Endodermal cell (in vitro differentiated cells): Measurements from ENCODE around the gene ITK. TPM values are rescaled to one million over a fixed set of nuclear protein-coding genes. Genes with fewer than 3 reads are reported as not detected.

ENCODE experiments used
- DNase-seq: peaks from one replicate; pipeline ENCODE4 v3.0.0-alpha.2; 2017
- H3K27ac ChIP-seq: 2 replicates; pipeline ENCODE4 v1.5.1; 2013; ENCODE audit warnings: mild to moderate bottlenecking, low read depth, low read length, moderate library complexity
- H3K27me3 ChIP-seq: 2 replicates; pipeline ENCODE4 v1.6.1; 2013; ENCODE audit warnings: mild to moderate bottlenecking, low read length, moderate library complexity; ENCODE audit not compliant: insufficient read depth, control insufficient read depth, poor library complexity, severe bottlenecking
- H3K36me3 ChIP-seq: 2 replicates; pipeline ENCODE4 v1.7.0; 2013; ENCODE audit warnings: mild to moderate bottlenecking, low read length, moderate library complexity; ENCODE audit not compliant: control insufficient read depth, insufficient read depth
- H3K4me1 ChIP-seq: one replicate; pipeline ENCODE4 v1.7.0; 2013; ENCODE audit warnings: low read length; ENCODE audit not compliant: control insufficient read depth, insufficient read depth
- H3K4me3 ChIP-seq: 2 replicates; pipeline ENCODE4 v1.5.1; 2013; ENCODE audit warnings: mild to moderate bottlenecking, low read length, moderate library complexity
- H3K9ac ChIP-seq: 2 replicates; pipeline ENCODE4 v1.6.1; 2013; ENCODE audit warnings: mild to moderate bottlenecking, low read length, moderate library complexity; ENCODE audit not compliant: poor library complexity, severe bottlenecking; ENCODE audit errors: extremely low read depth
- H3K9me3 ChIP-seq: 2 replicates; pipeline ENCODE4 v1.6.1; 2013; ENCODE audit warnings: mild to moderate bottlenecking, low read length, moderate library complexity; ENCODE audit not compliant: control insufficient read depth
- H3K27ac Mint-ChIP-seq: 2 replicates; pipeline ENCODE4 v1.8.0; 2020; ENCODE audit warnings: mixed read lengths
- H3K27me3 Mint-ChIP-seq: 2 replicates; pipeline ENCODE4 v1.8.0; 2021; ENCODE audit warnings: mild to moderate bottlenecking, mixed read lengths; ENCODE audit not compliant: insufficient read depth
- H3K36me3 Mint-ChIP-seq: 2 replicates; pipeline ENCODE4 v1.8.0; 2020; ENCODE audit warnings: low read depth, mixed read lengths
- H3K4me1 Mint-ChIP-seq: 2 replicates; pipeline ENCODE4 v1.8.0; 2020; ENCODE audit warnings: mixed read lengths
- H3K4me3 Mint-ChIP-seq: 2 replicates; pipeline ENCODE4 v1.8.0; 2020; ENCODE audit warnings: mild to moderate bottlenecking, moderate library complexity, mixed read lengths
- H3K9me3 Mint-ChIP-seq: 2 replicates; pipeline ENCODE4 v1.8.0; 2020; ENCODE audit warnings: mild to moderate bottlenecking, mixed read lengths
- WGBS, 2 experiments: methylation state at CpG; one replicate each; pipeline versions ENCODE4 v1.1.5 to v1.1.7; 2013; ENCODE audit warnings: missing lambda C conversion rate in 2 of 2, mixed read lengths in 1 of 2; ENCODE audit not compliant: insufficient coverage in 1 of 2, insufficient read length in 1 of 2; 5-methylcytosine and 5-hydroxymethylcytosine counted together
- total RNA-seq, 2 donors: library from RNA; stranded (reverse); fragmentation: NEBNext Ultra II Directional in 1 of 2; extraction: Animal tissue kit (Norgen Biotek cat#: 25700) in 1 of 2; gene quantifications; 2 replicates in 1 of 2; 3 replicates in 1 of 2; pipeline ENCODE4 v1.2.1, GENCODE V29; 2021
- TF ChIP-seq, protein P1 (sequence below): fragments of 200-600 bp; sonication (generic); conservative IDR thresholded peaks from 2 replicates; pipeline ENCODE4 v1.5.0; 2021; ENCODE audit warnings: antibody characterized with exemption, mild to moderate bottlenecking

ITK gene
- total RNA-seq, 2 donors from 2014 or later: 0.31 to 0.38 TPM

DNA sequence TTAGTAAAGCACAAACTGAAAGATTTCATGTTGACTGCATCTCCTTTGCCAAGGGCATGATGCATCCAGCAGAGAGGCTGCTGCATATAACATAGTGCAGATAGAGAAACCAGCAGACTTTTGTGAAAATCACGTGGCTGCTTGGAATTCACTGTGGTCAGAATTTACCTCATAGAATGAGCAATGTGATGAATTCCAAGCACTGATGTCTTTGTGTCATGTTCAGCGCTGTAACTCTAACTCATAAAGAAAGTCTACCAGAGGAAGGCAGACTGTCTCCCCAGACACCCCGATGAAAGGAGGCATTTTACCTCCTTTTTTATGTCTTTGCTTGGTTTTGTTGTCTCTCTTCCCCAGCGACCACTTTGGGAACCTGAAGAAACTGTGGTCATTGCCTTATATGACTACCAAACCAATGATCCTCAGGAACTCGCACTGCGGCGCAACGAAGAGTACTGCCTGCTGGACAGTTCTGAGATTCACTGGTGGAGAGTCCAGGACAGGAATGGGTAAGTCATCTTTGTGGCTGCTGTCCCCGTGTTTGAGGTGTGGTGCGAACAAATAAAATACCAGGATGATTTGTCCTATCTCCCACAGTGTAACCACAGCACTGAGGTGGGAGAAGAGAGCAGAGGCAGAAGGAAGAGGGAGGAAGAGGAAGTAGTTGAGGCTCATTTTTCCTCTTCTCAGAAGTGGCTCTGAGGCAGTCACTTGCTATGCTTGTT lies 42.0 kb downstream of the ITK start:
- TF ChIP-seq, protein P1, sequence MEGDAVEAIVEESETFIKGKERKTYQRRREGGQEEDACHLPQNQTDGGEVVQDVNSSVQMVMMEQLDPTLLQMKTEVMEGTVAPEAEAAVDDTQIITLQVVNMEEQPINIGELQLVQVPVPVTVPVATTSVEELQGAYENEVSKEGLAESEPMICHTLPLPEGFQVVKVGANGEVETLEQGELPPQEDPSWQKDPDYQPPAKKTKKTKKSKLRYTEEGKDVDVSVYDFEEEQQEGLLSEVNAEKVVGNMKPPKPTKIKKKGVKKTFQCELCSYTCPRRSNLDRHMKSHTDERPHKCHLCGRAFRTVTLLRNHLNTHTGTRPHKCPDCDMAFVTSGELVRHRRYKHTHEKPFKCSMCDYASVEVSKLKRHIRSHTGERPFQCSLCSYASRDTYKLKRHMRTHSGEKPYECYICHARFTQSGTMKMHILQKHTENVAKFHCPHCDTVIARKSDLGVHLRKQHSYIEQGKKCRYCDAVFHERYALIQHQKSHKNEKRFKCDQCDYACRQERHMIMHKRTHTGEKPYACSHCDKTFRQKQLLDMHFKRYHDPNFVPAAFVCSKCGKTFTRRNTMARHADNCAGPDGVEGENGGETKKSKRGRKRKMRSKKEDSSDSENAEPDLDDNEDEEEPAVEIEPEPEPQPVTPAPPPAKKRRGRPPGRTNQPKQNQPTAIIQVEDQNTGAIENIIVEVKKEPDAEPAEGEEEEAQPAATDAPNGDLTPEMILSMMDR: no peak
- DNase-seq: no peak
- no peak overlapping the region for H3K9ac ChIP-seq
- no peak overlapping the region for H3K4me3 Mint-ChIP-seq
- H3K4me1 Mint-ChIP-seq: no peaks in the 10 kb centered on the region
- H3K27me3 Mint-ChIP-seq: no peaks in the 10 kb centered on the region
- no peaks in the 10 kb centered on the region for H3K4me1 ChIP-seq
- no peak overlapping the region for H3K4me3 ChIP-seq
- no peaks in the 10 kb centered on the region for H3K9me3 Mint-ChIP-seq
- H3K27ac ChIP-seq: no peak overlapping the region
- H3K27ac Mint-ChIP-seq: no peak overlapping the region
- WGBS, 2 experiments: 93 to 94% methylated on average over 10 of the region's 10 CpGs
- H3K9me3 ChIP-seq: no peaks in the 10 kb centered on the region
- no peaks in the 10 kb centered on the region for H3K27me3 ChIP-seq
- H3K36me3 ChIP-seq: no peaks in the 10 kb centered on the region
- H3K36me3 Mint-ChIP-seq: no peaks in the 10 kb centered on the region

DNA sequence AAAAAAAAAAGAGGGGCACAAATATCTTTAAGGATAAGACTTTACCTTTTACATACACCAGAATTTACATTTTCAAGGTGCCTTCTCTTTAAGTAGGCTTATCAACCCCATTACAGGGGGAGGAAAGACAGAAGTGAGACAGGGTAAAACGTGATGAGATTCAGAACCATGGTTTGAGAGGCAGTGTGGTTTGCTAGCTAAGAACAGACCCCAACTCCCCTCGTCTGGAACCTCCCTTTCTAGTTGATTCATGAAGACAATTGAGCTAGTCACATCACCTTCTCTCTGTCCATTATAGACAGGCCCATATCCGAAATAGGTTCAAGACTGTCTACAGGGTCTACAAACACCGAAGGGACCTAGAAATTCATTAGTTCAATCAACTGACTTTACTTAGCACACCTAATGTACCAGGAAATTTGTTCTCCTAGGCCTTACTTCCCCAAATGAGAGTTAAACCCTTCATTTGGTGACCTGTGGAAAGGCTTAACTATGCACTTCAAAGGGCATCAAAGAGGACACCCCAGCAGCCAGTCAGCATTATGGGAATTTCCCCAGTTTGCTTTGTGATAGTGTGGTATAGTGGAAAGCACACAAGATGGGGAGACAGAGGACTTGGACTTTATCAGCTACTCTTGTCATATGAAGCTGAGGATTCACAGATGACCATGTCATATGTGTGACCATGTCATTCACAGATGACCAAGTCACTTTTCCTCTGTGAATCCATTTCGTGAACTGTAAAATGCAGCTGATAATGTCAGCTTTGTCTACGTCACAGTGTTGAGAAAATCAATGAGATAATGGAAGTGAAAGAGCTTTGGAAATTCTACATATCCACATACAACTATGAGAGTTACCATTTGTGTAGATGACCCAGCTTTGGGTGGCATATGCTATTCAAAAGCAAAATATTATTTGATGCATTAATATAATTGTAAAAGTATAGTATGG lies 45.1 kb downstream of the ITK start:
- no peaks in the 10 kb centered on the region for H3K36me3 Mint-ChIP-seq
- no peaks in the 10 kb centered on the region for H3K4me1 Mint-ChIP-seq
- no peaks in the 10 kb centered on the region for H3K9me3 ChIP-seq

DNA sequence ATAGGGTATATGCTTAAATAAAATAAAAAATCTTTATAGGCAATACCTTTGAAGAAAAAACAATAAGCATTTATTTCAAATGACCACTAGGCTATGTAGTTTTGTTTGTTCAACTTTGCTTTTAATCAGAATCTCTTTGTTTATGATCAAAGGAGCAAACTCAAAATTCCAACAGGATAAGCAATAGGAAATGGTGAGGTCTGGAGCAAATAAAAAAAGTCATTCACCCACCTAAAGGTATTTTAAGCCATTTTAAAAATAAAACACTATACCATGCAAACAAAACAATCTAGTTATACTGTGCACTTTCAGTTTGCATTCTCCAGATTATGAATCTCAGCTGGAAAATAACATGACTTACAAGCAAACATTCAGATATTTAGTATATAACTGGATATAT lies 50.0 kb downstream of the ITK start:
- no peak overlapping the region for H3K4me3 ChIP-seq
- Mint-ChIP-seq H3K4me3 (no peak overlapping the region), H3K4me1 (no peaks in the 10 kb centered on the region), H3K27me3 (no peaks in the 10 kb centered on the region), H3K9me3 (no peaks in the 10 kb centered on the region), H3K36me3 (no peaks in the 10 kb centered on the region), H3K27ac (no peak overlapping the region)
- H3K36me3 ChIP-seq: no peaks in the 10 kb centered on the region
- no peak overlapping the region for H3K9ac ChIP-seq
- no peaks in the 10 kb centered on the region for H3K27me3 ChIP-seq
- TF ChIP-seq, protein P1: no peak
- no peaks in the 10 kb centered on the region for H3K4me1 ChIP-seq
- no peak overlapping the region for H3K27ac ChIP-seq
- no peaks in the 10 kb centered on the region for H3K9me3 ChIP-seq
- no peak for DNase-seq

More for the DNA sequence above, 45.1 kb downstream of the ITK start:
- no peaks in the 10 kb centered on the region for H3K27me3 Mint-ChIP-seq
- no peaks in the 10 kb centered on the region for H3K9me3 Mint-ChIP-seq
- Histone ChIP-seq H3K4me3 (no peak overlapping the region), H3K4me1 (no peaks in the 10 kb centered on the region), H3K27ac (no peak overlapping the region), H3K36me3 (no peaks in the 10 kb centered on the region), H3K9ac (no peak overlapping the region), H3K27me3 (no peaks in the 10 kb centered on the region)
- no peak for DNase-seq
- H3K27ac Mint-ChIP-seq: no peak overlapping the region
- TF ChIP-seq, protein P1: no peak
- H3K4me3 Mint-ChIP-seq: no peak overlapping the region
- WGBS, 2 experiments: 84 to 90% methylated on average over 4 to 6 of the region's 6 CpGs
